H1 (cell line): ENCODE results near the gene STAMBPL1. TPM values are rescaled to one million over a fixed set of nuclear protein-coding genes. Genes with fewer than 3 reads are reported as not detected.

Experiments
- CTCF ChIA-PET: fragments of 300-600 bp; sonication (Branson Sonifier 250); formaldehyde crosslinking; loops from one replicate; lab custom pipeline; 2021; ENCODE audit not compliant: partially characterized antibody; lab: Charles Lee
- POLR2A ChIA-PET: fragments of 300-600 bp; sonication (Branson Sonifier 250); formaldehyde crosslinking; loops from one replicate; lab custom pipeline; 2021; ENCODE audit warnings: inconsistent platforms; ENCODE audit not compliant: partially characterized antibody; lab: Charles Lee
- DNase-seq, 2 experiments: peaks; one replicate each; pipeline versions ENCODE4 v3.0.0 to v3.0.0-alpha.2; 2010 to 2022; ENCODE audit warnings: low spot score in 2 of 2, low read depth in 1 of 2, mixed read lengths in 1 of 2
- FAIRE-seq: peaks from 2 replicates; lab custom pipeline; 2011; peaks lifted over from hg19 to GRCh38; lab: Jason Lieb, UNC
- H2AFZ ChIP-seq: 2 replicates; pipeline ENCODE4 v1.8.1; 2012; ENCODE audit warnings: low read length, inconsistent platforms
- H2AK5ac ChIP-seq: 2 replicates; pipeline ENCODE4 v1.6.1; 2013; ENCODE audit warnings: low read depth, low read length
- H2BK120ac ChIP-seq: replicated peaks from 2 replicates; pipeline ENCODE3; 2013; ENCODE audit warnings: low read depth, low read length, inconsistent platforms
- H2BK12ac ChIP-seq: 2 replicates; pipeline ENCODE4 v1.6.1; 2013; ENCODE audit warnings: low read depth, low read length
- H2BK15ac ChIP-seq: 2 replicates; pipeline ENCODE4 v1.6.1; 2013; ENCODE audit warnings: low read length
- H2BK20ac ChIP-seq: 2 replicates; pipeline ENCODE4 v1.6.1; 2013; ENCODE audit warnings: low read length
- H2BK5ac ChIP-seq: 2 replicates; pipeline ENCODE4 v1.6.1; 2013; ENCODE audit warnings: low read depth, low read length
- H3K14ac ChIP-seq: 2 replicates; pipeline ENCODE4 v1.6.1; 2013; ENCODE audit warnings: inconsistent platforms; ENCODE audit not compliant: insufficient read length
- H3K18ac ChIP-seq: 2 replicates; pipeline ENCODE4 v1.6.1; 2013; ENCODE audit warnings: low read length; ENCODE audit errors: extremely low read depth
- H3K23ac ChIP-seq: 2 replicates; pipeline ENCODE4 v1.6.1; 2013; ENCODE audit warnings: inconsistent platforms; ENCODE audit not compliant: insufficient read length
- H3K23me2 ChIP-seq: 2 replicates; pipeline ENCODE4 v1.6.1; 2013; ENCODE audit warnings: low read depth, low read length
- H3K27ac ChIP-seq: 2 replicates; pipeline ENCODE4 v1.6.1; 2011; ENCODE audit warnings: low read depth, low read length, inconsistent platforms
- H3K27me3 ChIP-seq, 4 experiments: replicated peaks in 1 of 4; 1 replicate in 1 of 4; 2 replicates in 3 of 4; pipeline versions ENCODE4 v1.6.1 to v1.8.1; 2011 to 2013; ENCODE audit warnings: low read length in 3 of 4, mild to moderate bottlenecking in 3 of 4, inconsistent platforms in 2 of 4, mixed read lengths in 2 of 4, moderate library complexity in 1 of 4; ENCODE audit not compliant: control insufficient read depth in 3 of 4, insufficient read depth in 3 of 4; ENCODE audit errors: extremely low read depth in 1 of 4
- H3K36me3 ChIP-seq, 4 experiments: 2 replicates each; pipeline versions ENCODE4 v1.6.1 to v1.8.1; 2011 to 2013; ENCODE audit warnings: mild to moderate bottlenecking in 4 of 4, low read length in 3 of 4, moderate library complexity in 2 of 4, control low read depth in 1 of 4, inconsistent platforms in 1 of 4; ENCODE audit not compliant: insufficient read depth in 4 of 4, control insufficient read depth in 2 of 4
- H3K4ac ChIP-seq: replicated peaks from 2 replicates; pipeline ENCODE3; 2013; ENCODE audit warnings: low read length, low read depth, mixed read lengths, inconsistent platforms; ENCODE audit not compliant: insufficient read length
- H3K4me1 ChIP-seq, 4 experiments: replicated peaks in 1 of 4; 1 replicate in 1 of 4; 2 replicates in 3 of 4; pipeline versions ENCODE4 v1.6.1 to v1.8.1; 2011 to 2013; ENCODE audit warnings: low read length in 3 of 4, inconsistent platforms in 2 of 4, mixed read lengths in 1 of 4; ENCODE audit not compliant: insufficient read depth in 4 of 4, control insufficient read depth in 3 of 4
- H3K4me2 ChIP-seq, 2 experiments: 2 replicates each; pipeline versions ENCODE4 v1.6.1 to v1.8.1; 2011 to 2013; ENCODE audit warnings: low read depth in 2 of 2, low read length in 2 of 2, control low read depth in 1 of 2, inconsistent platforms in 1 of 2, mild to moderate bottlenecking in 1 of 2; ENCODE audit not compliant: insufficient read depth in 1 of 2
- H3K4me3 ChIP-seq, 4 experiments: fragments of 200-600, 300-600 bp in 1 of 4; sonication (generic), shearing (Covaris generic), sonication (Bioruptor Twin) in 1 of 4; 2 replicates each; pipeline versions ENCODE4 v1.5.1 to v1.8.1; 2011 to 2016; ENCODE audit warnings: low read length in 4 of 4, low read depth in 3 of 4, control low read depth in 2 of 4, inconsistent platforms in 2 of 4, mild to moderate bottlenecking in 2 of 4, mixed read lengths in 1 of 4, moderate library complexity in 1 of 4; ENCODE audit not compliant: insufficient read depth in 2 of 4; ENCODE audit errors: extremely low read depth in 1 of 4
- H3K56ac ChIP-seq: replicated peaks from 2 replicates; pipeline ENCODE3; 2013; ENCODE audit warnings: low read depth, mild to moderate bottlenecking, mixed read lengths, low read length, inconsistent platforms; ENCODE audit not compliant: insufficient read length
- H3K79me1 ChIP-seq: 2 replicates; pipeline ENCODE4 v1.6.1; 2013; ENCODE audit warnings: low read depth, low read length, control low read depth
- H3K79me2 ChIP-seq, 2 experiments: 2 replicates each; pipeline versions ENCODE4 v1.6.1 to v1.8.1; 2012 to 2013; ENCODE audit warnings: low read length in 2 of 2, mild to moderate bottlenecking in 2 of 2, inconsistent platforms in 1 of 2; ENCODE audit not compliant: insufficient read depth in 2 of 2, control insufficient read depth in 1 of 2
- H3K9ac ChIP-seq, 4 experiments: replicated peaks in 1 of 4; 1 replicate in 1 of 4; 2 replicates in 3 of 4; pipeline versions ENCODE4 v1.6.1 to v1.8.1; 2011 to 2013; ENCODE audit warnings: low read depth in 3 of 4, low read length in 3 of 4, control low read depth in 2 of 4, mild to moderate bottlenecking in 2 of 4, moderate library complexity in 2 of 4, inconsistent platforms in 1 of 4; ENCODE audit errors: extremely low read depth in 1 of 4
- H3K9me3 ChIP-seq, 2 experiments: 2 replicates each; pipeline versions ENCODE4 v1.6.1 to v1.8.1; 2012 to 2013; ENCODE audit warnings: mild to moderate bottlenecking in 2 of 2, moderate library complexity in 2 of 2, control low read depth in 1 of 2, inconsistent platforms in 1 of 2, low read depth in 1 of 2, low read length in 1 of 2, mixed read lengths in 1 of 2; ENCODE audit not compliant: insufficient read depth in 2 of 2
- H4K20me1 ChIP-seq, 2 experiments: replicated peaks in 1 of 2; 2 replicates each; pipeline versions ENCODE3 to v1.8.1; 2011 to 2013; ENCODE audit warnings: inconsistent platforms in 2 of 2, low read length in 2 of 2, mild to moderate bottlenecking in 1 of 2; ENCODE audit not compliant: insufficient read depth in 2 of 2, control insufficient read depth in 1 of 2
- H4K5ac ChIP-seq: 2 replicates; pipeline ENCODE4 v1.6.1; 2013; ENCODE audit warnings: low read length, low read depth, mixed read lengths, inconsistent platforms; ENCODE audit not compliant: insufficient read length
- H4K8ac ChIP-seq: 2 replicates; pipeline ENCODE4 v1.8.0; 2013; ENCODE audit warnings: mild to moderate bottlenecking, moderate library complexity, low read length, inconsistent platforms; ENCODE audit not compliant: insufficient read depth; ENCODE audit errors: extremely low read depth
- H4K91ac ChIP-seq: replicated peaks from 2 replicates; pipeline ENCODE3; 2013; ENCODE audit warnings: low read length, mixed read lengths, inconsistent platforms; ENCODE audit not compliant: insufficient read length
- BCL11A ChIP-seq, 2 experiments: IDR thresholded peaks; one replicate each; pipeline ENCODE4 v1.6.1; 2011; ENCODE audit warnings: low read depth in 2 of 2, low read length in 2 of 2, mild to moderate bottlenecking in 2 of 2
- CREB1 ChIP-seq: IDR thresholded peaks from 2 replicates; pipeline ENCODE4 v1.6.1; 2012; ENCODE audit warnings: inconsistent platforms
- FOSL1 ChIP-seq: IDR thresholded peaks from 2 replicates; pipeline ENCODE4 v1.6.1; 2011; ENCODE audit warnings: mild to moderate bottlenecking, low read depth, low read length, moderate library complexity; ENCODE audit not compliant: insufficient read depth
- HDAC2 ChIP-seq, 2 experiments: fragments of 300-600 bp in 1 of 2; sonication (generic) in 1 of 2; IDR thresholded peaks; 2 replicates each; pipeline ENCODE4 v1.6.1; 2011 to 2012; ENCODE audit warnings: low read depth in 2 of 2, low read length in 2 of 2, mild to moderate bottlenecking in 2 of 2, moderate library complexity in 2 of 2, borderline replicate concordance in 1 of 2, inconsistent platforms in 1 of 2
- MAFK ChIP-seq: IDR thresholded peaks from 2 replicates; pipeline ENCODE4 v1.6.1; 2012; ENCODE audit warnings: low read depth, mild to moderate bottlenecking, improper control_type of control experiment, low read length
- NRF1 ChIP-seq: IDR thresholded peaks from 2 replicates; pipeline ENCODE4 v1.6.1; 2011; ENCODE audit warnings: mild to moderate bottlenecking, low read depth, low read length, improper control_type of control experiment
- SIRT6 ChIP-seq: IDR thresholded peaks from one replicate; pipeline ENCODE4 v1.7.1; 2012; ENCODE audit warnings: low read length, inconsistent platforms
- SIX5 ChIP-seq: IDR thresholded peaks from 2 replicates; pipeline ENCODE4 v1.6.1; 2011; ENCODE audit warnings: mild to moderate bottlenecking, low read depth, low read length
- SP4 ChIP-seq: IDR thresholded peaks from 2 replicates; pipeline ENCODE4 v1.6.1; 2012; ENCODE audit warnings: low read length, inconsistent platforms
- TAF1 ChIP-seq: IDR thresholded peaks from 2 replicates; pipeline ENCODE4 v1.6.1; 2011; ENCODE audit warnings: mild to moderate bottlenecking, low read depth, low read length
- TBP ChIP-seq: IDR thresholded peaks from 2 replicates; pipeline ENCODE4 v1.6.1; 2011; ENCODE audit warnings: low read depth, low read length, improper control_type of control experiment
- YY1 ChIP-seq: IDR thresholded peaks from 2 replicates; pipeline ENCODE4 v1.6.1; 2011; ENCODE audit warnings: low read depth, mild to moderate bottlenecking, low read length
- ZNF274 ChIP-seq: IDR thresholded peaks from 2 replicates; pipeline ENCODE4 v1.7.0; 2012; ENCODE audit warnings: low read length, borderline replicate concordance; ENCODE audit errors: extremely low read depth
- WGBS, 2 experiments: shearing (Covaris generic) in 1 of 2; methylation state at CpG; one replicate each; pipeline versions ENCODE4 v1.1.6 to v1.1.7; 2013 to 2015; ENCODE audit warnings: low lambda C conversion rate in 2 of 2, mixed read lengths in 2 of 2, inconsistent platforms in 1 of 2, low coverage in 1 of 2, missing lambda C conversion rate in 1 of 2; ENCODE audit not compliant: insufficient replicate concordance in 2 of 2, insufficient coverage in 1 of 2, insufficient read length in 1 of 2; ENCODE audit errors: extremely low coverage in 1 of 2, missing lambda C conversion rate in 1 of 2; 5-methylcytosine and 5-hydroxymethylcytosine counted together
- polyA plus RNA-seq, 7 experiments: library from polyadenylated mRNA; depleted of rRNA in 3 of 7; stranded (reverse) in 5 of 7; unstranded in 2 of 7; fragments of >200 nt in 5 of 7; fragments of 200-250 nt in 2 of 7; gene quantifications; 1 replicate in 5 of 7; 2 replicates in 1 of 7; 4 replicates in 1 of 7; pipeline versions ENCODE4 v1.2.1 to v1.2.3, GENCODE V29; 2011 to 2013; ENCODE audit warnings: missing spikeins in 2 of 7, mixed read lengths in 2 of 7
- total RNA-seq: library from RNA; stranded (reverse); fragmentation: NEBNext Ultra II Directional; extraction: Animal tissue kit (Norgen Biotek cat#: 25700); gene quantifications from 2 replicates; pipeline ENCODE4 v1.2.1, GENCODE V29; 2021
- TF ChIP-seq, protein P1 (sequence below): IDR thresholded peaks from 2 replicates; pipeline ENCODE4 v1.6.1; 2011; ENCODE audit warnings: low read depth, mild to moderate bottlenecking, low read length; ENCODE audit not compliant: insufficient read depth

The STAMBPL1 gene
- total and polyA plus RNA-seq, 2 of the 8 experiments (the other 6 are each of a cell fraction or from before 2014, with no cell fraction given) = 5.5 TPM

DNA sequence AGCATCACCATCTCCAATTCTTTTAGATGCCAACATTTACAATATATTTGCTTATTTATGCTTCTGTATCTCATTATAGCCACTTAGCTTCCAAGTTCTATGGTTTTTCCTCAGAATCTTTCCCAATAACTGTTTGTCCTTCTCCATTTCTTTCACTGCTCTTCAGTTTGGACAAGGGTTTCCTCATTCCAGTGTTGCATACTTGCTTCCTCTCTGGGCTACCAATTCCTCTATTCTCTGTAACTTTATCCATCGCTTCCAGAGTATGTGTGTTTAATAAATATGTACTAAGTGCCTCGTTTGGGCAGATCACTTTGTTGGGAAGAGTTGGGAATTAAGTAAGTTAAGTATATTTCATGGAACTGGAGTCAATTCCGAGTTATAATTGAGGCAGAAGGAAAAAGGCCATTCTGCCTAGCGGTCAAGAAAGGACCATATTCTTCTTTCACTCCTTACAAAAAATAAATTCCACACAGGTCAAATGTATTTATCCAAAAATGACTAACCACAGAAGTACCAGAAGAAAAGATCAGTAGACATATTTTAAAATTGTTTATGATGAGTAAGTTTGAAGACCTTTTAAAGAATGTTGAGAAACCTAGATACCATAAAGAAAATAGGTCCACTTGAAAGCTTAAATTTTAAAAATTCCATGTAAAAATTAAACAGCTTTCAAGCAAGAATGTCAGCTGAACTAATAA is 10.8 kb downstream of the STAMBPL1 start:
- H2BK12ac ChIP-seq = no peak overlapping the region
- no peak overlapping the region for H3K9ac ChIP-seq
- no peak overlapping the region for H4K91ac ChIP-seq
- H3K18ac ChIP-seq = no peak overlapping the region
- no peaks in the 10 kb centered on the region for H3K27me3 ChIP-seq
- ChIA-PET POLR2A (no interaction called here), CTCF (interaction anchor here (1.5 kb wide), 1 partner anchor 55 kb away, joined by 6 read pairs; no protein-coding TSS in a partner anchor)
- H4K20me1 ChIP-seq = no peaks in the 10 kb centered on the region
- H4K8ac ChIP-seq = no peak overlapping the region
- H3K27ac ChIP-seq = no peak overlapping the region
- no peaks in the 10 kb centered on the region; the same call in 1 of the 2 replicates for H3K23me2 ChIP-seq
- peaks cover 0 to 5% (median 3%) of the 10 kb centered on the region in 4 experiments; a peak in 3 of 7 replicates for H3K4me1 ChIP-seq
- no peak overlapping the region for H2BK5ac ChIP-seq
- H3K36me3 ChIP-seq = no peaks in the 10 kb centered on the region
- H3K9me3 ChIP-seq = no peaks in the 10 kb centered on the region
- no peak overlapping the region for H3K14ac ChIP-seq
- no peak overlapping the region for H3K4me2 ChIP-seq
- H2BK20ac ChIP-seq = no peak overlapping the region
- FAIRE-seq (no peak), DNase-seq (no peak)
- WGBS, 2 experiments = 93% methylated on average over 4 of the region's 4 CpGs; no CpG with 5 or more reads in 1 of the 2 experiments
- H3K4me3 ChIP-seq = no peak overlapping the region
- no peak overlapping the region for H2AK5ac ChIP-seq
- H3K79me2 ChIP-seq = no peaks in the 10 kb centered on the region
- no peak overlapping the region for H3K56ac ChIP-seq
- no peak overlapping the region for H2BK15ac ChIP-seq
- no peak overlapping the region for H2BK120ac ChIP-seq
- no peaks in the 10 kb centered on the region for H3K79me1 ChIP-seq
- no peak overlapping the region for H3K4ac ChIP-seq
- H4K5ac ChIP-seq = no peak overlapping the region
- no peak overlapping the region for H3K23ac ChIP-seq
- H2AFZ ChIP-seq = no peak overlapping the region
- TF ChIP-seq BCL11A (IDR thresholded peaks at IDR 0.05; ENCODE audit: low read depth in 2 of 2, low read length in 2 of 2) (no peak), CREB1 (no peak), FOSL1 (no peak), HDAC2 (IDR thresholded peaks at IDR 0.05; ENCODE audit: borderline replicate concordance in 1 of 2, low read depth in 2 of 2, low read length in 2 of 2) (no peak), SIX5 (no peak), ZNF274 (no peak), YY1 (no peak), TBP (no peak), SP4 (no peak), MAFK (no peak), TAF1 (no peak), NRF1 (no peak), SIRT6 (no peak)
- TF ChIP-seq, protein P1, sequence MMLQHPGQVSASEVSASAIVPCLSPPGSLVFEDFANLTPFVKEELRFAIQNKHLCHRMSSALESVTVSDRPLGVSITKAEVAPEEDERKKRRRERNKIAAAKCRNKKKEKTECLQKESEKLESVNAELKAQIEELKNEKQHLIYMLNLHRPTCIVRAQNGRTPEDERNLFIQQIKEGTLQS = no peak
